Measurements from ENCODE around the gene OR5T2.
"Not testable (repeated sequence)": the region's sequence is repeated elsewhere in the genome, so short reads cannot be mapped to it uniquely, and the experiment has no call there.

OR5T2 gene

DNA sequence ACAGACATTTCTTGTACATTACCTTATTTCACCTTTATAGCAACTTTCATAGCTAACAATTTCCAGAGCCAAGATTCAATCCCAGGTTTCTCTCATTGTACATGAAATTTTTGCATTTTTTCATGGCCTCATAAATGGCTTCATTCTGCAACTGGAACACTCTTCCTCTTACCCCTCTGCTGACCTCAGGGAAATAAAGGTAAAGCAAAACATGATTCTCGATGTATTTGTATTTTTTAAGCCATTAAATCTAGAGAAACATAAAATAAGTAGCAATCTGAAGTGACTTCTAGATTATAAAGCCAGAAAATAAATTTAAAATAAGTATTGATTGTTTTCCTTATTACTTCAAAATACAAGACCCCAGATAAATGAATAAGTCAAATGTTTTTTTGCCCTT is at the start of gene OR5T2:
Gene OR5T2 (minus strand): TSS at position 101 of the 400 bp plus-strand sequence. CDS start 1,193 bp downstream, outside the sequence.
- DNase-seq (ENCODE audit: low read depth) = no peak

DNA sequence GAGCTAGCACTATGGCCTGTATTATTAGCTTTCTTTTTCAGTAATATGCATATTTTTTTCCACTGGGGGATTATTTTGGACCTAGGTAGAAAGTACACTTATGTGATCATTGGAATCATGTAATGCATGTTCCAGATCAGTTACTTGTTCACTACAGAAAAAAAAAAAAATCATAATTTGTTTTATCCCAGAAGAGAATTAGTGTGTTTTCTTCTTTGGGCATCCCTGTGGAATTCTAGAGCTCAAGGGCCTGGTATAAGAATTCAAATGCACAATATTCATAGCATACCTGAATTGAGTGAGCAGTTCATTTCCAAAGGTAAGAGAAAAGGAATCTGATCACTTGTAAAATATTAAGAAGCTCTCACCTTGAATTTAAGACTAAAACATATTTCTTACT is 39.8 kb upstream of the OR5T2 start, which contains the start of gene OR5T1:
Gene OR5T1 (plus strand): TSS at position 301 of the 400 bp plus-strand sequence. CDS start 1,485 bp downstream, outside the sequence.
- DNase-seq (ENCODE audit: low read depth) = no peak

DNA sequence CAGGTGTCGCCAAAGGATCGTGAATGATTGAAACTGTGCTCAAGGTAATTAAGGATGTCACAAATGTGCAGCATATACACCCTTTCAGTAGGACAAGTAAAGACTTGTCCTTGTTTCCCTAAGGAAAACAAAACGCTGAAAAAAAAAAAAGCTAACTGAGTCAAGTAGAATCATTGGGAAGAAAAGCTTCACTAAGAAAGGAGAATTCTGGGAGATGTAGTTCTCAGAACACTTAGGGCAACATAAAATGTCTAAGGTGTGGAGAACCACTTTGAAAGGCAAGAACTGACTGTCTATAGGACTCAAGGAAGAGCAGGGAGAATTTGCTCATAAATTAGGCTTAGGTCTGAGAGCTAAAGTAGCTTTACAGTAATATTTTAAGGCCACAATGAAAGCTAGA is 37.0 kb upstream of the OR5T2 start:
- no peak for DNase-seq (ENCODE audit: low read depth)

GRCh38 chr11:56251954-56252353 is 17.9 kb upstream of the OR5T2 start, which contains the start of gene OR5T3:
Gene OR5T3, plus strand, starts transcription at chr11:56252254. Its CDS starts 0 bp downstream, at chr11:56252254.
- DNase-seq (ENCODE audit: low read depth) = no peak

DNA sequence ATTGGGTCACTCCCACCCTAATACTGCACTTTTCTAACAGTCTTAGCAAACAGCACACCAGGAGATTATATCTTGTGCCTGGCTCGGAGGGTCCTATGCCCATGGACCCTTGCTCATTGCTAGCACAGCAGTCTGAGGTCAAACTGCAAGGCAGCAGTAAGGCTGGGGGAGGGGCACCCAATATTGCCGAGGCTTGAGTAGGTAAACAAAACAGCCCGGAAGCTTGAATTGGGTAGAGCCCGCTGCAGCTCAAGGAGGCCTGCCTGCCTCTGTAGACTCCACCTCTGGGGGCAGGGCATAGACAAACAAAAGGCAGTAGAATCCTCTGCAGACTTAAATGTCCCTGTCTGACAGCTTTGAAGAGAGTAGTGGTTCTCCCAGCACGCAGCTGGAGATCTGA is 14.3 kb downstream of the OR5T2 start:
- not testable (repeated sequence) for DNase-seq (ENCODE audit: low read depth)

- no peak for DNase-seq (ENCODE audit: low read depth)
Measured at GRCh38 chr11:56214537-56214936, 19.5 kb downstream of the OR5T2 start.

DNA sequence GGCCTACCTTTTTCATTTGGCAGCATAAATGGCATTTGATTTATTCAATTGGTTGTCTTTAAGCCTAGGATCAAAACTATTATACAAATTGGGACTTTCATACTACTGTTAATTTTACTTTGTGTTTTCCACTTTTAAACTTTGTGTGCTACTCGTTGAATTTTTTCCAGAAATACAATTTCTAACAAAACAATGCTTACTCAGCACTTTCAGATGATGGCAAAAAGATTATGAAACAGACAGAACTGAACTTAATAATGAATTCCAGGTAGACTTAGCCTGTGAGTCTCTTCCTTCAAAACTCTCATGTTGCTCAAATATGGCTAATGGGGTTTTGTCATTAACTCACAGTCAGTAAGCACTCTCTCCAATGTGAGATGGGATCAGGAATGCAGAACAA is 26.3 kb downstream of the OR5T2 start:
- no peak for DNase-seq (ENCODE audit: low read depth)

DNA sequence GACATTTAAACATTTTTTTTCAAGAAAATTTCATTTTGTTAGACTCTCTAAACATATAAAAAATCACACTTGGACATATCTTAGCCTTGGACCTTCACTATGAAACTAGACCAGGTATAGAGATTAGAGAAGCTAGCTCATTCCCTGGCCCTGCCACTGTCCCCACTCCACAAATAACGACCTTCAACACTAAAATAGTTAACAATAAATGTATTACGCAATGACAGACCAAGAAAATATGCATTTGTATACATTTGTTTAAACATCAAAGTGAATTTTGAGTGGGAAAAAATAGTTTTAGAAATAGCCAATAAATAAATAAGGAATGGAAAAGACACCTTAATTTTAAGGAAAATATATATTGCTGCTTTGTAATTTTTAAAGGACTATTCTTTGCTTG is 36.7 kb downstream of the OR5T2 start:
- DNase-seq (ENCODE audit: low read depth) = no peak

GRCh38 chr11:56196705-56197104 is 37.4 kb downstream of the OR5T2 start:
- DNase-seq (ENCODE audit: low read depth) = no peak

DNA sequence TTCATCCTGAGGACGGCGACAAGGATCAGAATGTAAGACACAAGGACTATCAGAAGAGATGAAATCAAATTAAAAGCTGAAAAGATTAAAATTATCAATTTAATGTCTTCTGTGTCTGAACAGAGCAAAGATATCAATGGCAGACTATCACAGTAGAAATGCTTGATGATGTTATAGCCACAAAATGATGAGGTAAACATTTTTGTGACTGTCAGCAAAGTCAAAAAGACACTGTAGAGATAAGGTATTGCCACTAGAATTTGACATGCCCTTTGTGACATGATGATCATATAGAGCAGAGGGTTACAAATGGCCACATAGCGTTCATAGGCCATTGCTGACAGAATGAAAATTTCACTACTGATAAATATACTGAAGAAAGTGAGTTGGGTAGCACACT is 45.5 kb downstream of the OR5T2 start:
- no peak for DNase-seq (ENCODE audit: low read depth)

DNA sequence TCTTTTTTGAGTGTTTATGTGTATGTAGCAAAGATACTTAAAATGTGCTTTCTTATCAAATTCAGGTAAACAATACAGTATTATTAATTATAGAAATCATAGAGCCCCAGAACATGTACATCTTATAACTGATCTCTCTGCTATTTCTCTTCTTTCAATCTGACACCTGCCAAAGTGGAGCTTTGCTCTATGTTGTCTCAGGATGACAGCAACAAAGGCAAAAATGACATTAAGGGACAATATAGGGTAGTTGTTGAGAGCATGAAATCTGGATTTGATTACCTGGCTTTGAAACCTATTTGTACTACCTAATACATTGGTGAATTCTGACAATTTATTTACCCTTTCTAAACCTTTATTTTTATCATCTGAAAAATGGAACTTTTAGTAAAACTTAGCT is 50.6 kb downstream of the OR5T2 start:
- DNase-seq (ENCODE audit: low read depth) = no peak
